CD14-positive monocyte (primary cell): ENCODE measurements around the gene PCNA. TPM values are rescaled to one million over a fixed set of nuclear protein-coding genes. Genes with fewer than 3 reads are reported as not detected.
A peak's percentile ranks its signal among the peaks of the same experiment; 100 is the strongest.

Experiments
- DNase-seq, 3 donors: peaks; one replicate each; pipeline ENCODE4 v3.0.0-alpha.2; 2011 to 2022
- H2AFZ ChIP-seq: 2 replicates; pipeline ENCODE4 v1.6.0; 2012; ENCODE audit warnings: mild to moderate bottlenecking, low read depth, low read length, inconsistent platforms; ENCODE audit not compliant: insufficient read depth, poor library complexity, severe bottlenecking
- H3K27ac ChIP-seq, 2 donors: 1 replicate in 1 of 2; 2 replicates in 1 of 2; pipeline ENCODE4 v1.5.1; 2012 to 2013; ENCODE audit warnings: low read length in 2 of 2, control low read depth in 1 of 2, inconsistent platforms in 1 of 2, low read depth in 1 of 2, mild to moderate bottlenecking in 1 of 2
- H3K27me3 ChIP-seq, 2 donors: one replicate each; pipeline versions ENCODE4 v1.6.0 to v1.6.1; 2011 to 2013; ENCODE audit warnings: low read length in 2 of 2; ENCODE audit not compliant: control insufficient read depth in 2 of 2, insufficient read depth in 2 of 2
- H3K36me3 ChIP-seq, 2 donors: replicated peaks in 1 of 2; 1 replicate in 1 of 2; 2 replicates in 1 of 2; pipeline versions ENCODE4 v1.5.1 to v1.6.1; 2012 to 2013; ENCODE audit warnings: low read length in 2 of 2, control low read depth in 1 of 2, inconsistent platforms in 1 of 2, mild to moderate bottlenecking in 1 of 2; ENCODE audit not compliant: insufficient read depth in 2 of 2, control insufficient read depth in 1 of 2
- H3K4me1 ChIP-seq, 2 donors: 1 replicate in 1 of 2; 2 replicates in 1 of 2; pipeline versions ENCODE4 v1.5.1 to v1.6.1; 2012 to 2013; ENCODE audit warnings: low read length in 2 of 2, control low read depth in 1 of 2, inconsistent platforms in 1 of 2, mild to moderate bottlenecking in 1 of 2, moderate library complexity in 1 of 2; ENCODE audit not compliant: insufficient read depth in 2 of 2, control insufficient read depth in 1 of 2
- H3K4me2 ChIP-seq: replicated peaks from 2 replicates; pipeline ENCODE3; 2012; ENCODE audit warnings: low read length, moderate library complexity, mild to moderate bottlenecking; ENCODE audit not compliant: poor library complexity, severe bottlenecking; ENCODE audit errors: extremely low read depth
- H3K4me3 ChIP-seq, 3 experiments: fragments of 200-600 bp in 1 of 3; sonication (generic) in 1 of 3; replicated peaks in 1 of 3; 1 replicate in 2 of 3; 2 replicates in 1 of 3; pipeline ENCODE4 v1.5.1; 2011 to 2013; ENCODE audit warnings: low read length in 3 of 3, mild to moderate bottlenecking in 3 of 3, control low read depth in 2 of 3, low read depth in 2 of 3, inconsistent platforms in 1 of 3, moderate library complexity in 1 of 3
- H3K79me2 ChIP-seq: 2 replicates; pipeline ENCODE4 v1.6.0; 2012; ENCODE audit warnings: mild to moderate bottlenecking, control low read depth, inconsistent platforms, low read length, moderate library complexity; ENCODE audit not compliant: insufficient read depth
- H3K9ac ChIP-seq: 2 replicates; pipeline ENCODE4 v1.6.0; 2017; ENCODE audit warnings: low read length, mild to moderate bottlenecking; ENCODE audit not compliant: insufficient read depth, poor library complexity, severe bottlenecking
- H3K9me3 ChIP-seq, 2 donors: replicated peaks in 1 of 2; 1 replicate in 1 of 2; 2 replicates in 1 of 2; pipeline versions ENCODE4 v1.5.1 to v1.6.1; 2012 to 2013; ENCODE audit warnings: low read length in 2 of 2, control low read depth in 1 of 2; ENCODE audit not compliant: control insufficient read depth in 1 of 2, insufficient read depth in 1 of 2
- H4K20me1 ChIP-seq: 2 replicates; pipeline ENCODE4 v1.6.0; 2012; ENCODE audit warnings: mild to moderate bottlenecking, low read length, control low read depth, moderate library complexity; ENCODE audit not compliant: insufficient read depth
- H3K27ac Mint-ChIP-seq, 7 donors: one replicate each; pipeline ENCODE4 v1.8.0; 2020; ENCODE audit warnings: mild to moderate bottlenecking in 7 of 7, mixed read lengths in 7 of 7, moderate library complexity in 6 of 7, inconsistent platforms in 2 of 7
- H3K27me3 Mint-ChIP-seq, 3 donors: one replicate each; pipeline ENCODE4 v1.8.0; 2021 to 2022; ENCODE audit warnings: low read depth in 3 of 3, mild to moderate bottlenecking in 3 of 3, mixed read lengths in 3 of 3, moderate library complexity in 3 of 3, inconsistent platforms in 1 of 3
- H3K36me3 Mint-ChIP-seq, 2 donors: one replicate each; pipeline ENCODE4 v1.8.0; 2020; ENCODE audit warnings: mixed read lengths in 2 of 2, inconsistent platforms in 1 of 2, mild to moderate bottlenecking in 1 of 2
- H3K4me1 Mint-ChIP-seq: one replicate; pipeline ENCODE4 v1.8.0; 2020; ENCODE audit warnings: mild to moderate bottlenecking, mixed read lengths
- H3K4me3 Mint-ChIP-seq, 2 donors: one replicate each; pipeline ENCODE4 v1.8.0; 2020; ENCODE audit warnings: mild to moderate bottlenecking in 2 of 2, mixed read lengths in 2 of 2, moderate library complexity in 1 of 2
- H3K9me3 Mint-ChIP-seq, 7 donors: one replicate each; pipeline ENCODE4 v1.8.0; 2020 to 2022; ENCODE audit warnings: mixed read lengths in 7 of 7, mild to moderate bottlenecking in 6 of 7, moderate library complexity in 6 of 7, inconsistent platforms in 2 of 7
- WGBS: methylation state at CpG from one replicate; pipeline ENCODE4 v1.1.5; 2013; ENCODE audit warnings: missing lambda C conversion rate; ENCODE audit not compliant: insufficient coverage; 5-methylcytosine and 5-hydroxymethylcytosine counted together
- intact Hi-C, 2 donors: fragments of 100-400 bp; cut with micrococcal nuclease; formaldehyde crosslinking; loops; one replicate each; pipeline versions ENCODE4 v1.15.0 to v1.15.1; 2023
- polyA plus RNA-seq, 3 donors: library from polyadenylated mRNA; depleted of rRNA in 1 of 3; unstranded in 2 of 3; stranded (reverse) in 1 of 3; fragments of 300-500 nt in 2 of 3; fragments of >200 nt in 1 of 3; fragmentation: Illumina TruSeq in 2 of 3; gene quantifications; 1 replicate in 2 of 3; 2 replicates in 1 of 3; pipeline ENCODE4 v1.2.3, GENCODE V29; 2012 to 2021
- TF ChIP-seq, protein P1 (sequence below): fragments of 200-600 bp; IDR thresholded peaks from one replicate; pipeline ENCODE4 v1.8.0; 2022; ENCODE audit warnings: antibody characterized with exemption, mild to moderate bottlenecking

Gene PCNA
- polyA plus RNA-seq, 3 donors, result 27.9 to 35.0 (median 30.8) TPM

DNA sequence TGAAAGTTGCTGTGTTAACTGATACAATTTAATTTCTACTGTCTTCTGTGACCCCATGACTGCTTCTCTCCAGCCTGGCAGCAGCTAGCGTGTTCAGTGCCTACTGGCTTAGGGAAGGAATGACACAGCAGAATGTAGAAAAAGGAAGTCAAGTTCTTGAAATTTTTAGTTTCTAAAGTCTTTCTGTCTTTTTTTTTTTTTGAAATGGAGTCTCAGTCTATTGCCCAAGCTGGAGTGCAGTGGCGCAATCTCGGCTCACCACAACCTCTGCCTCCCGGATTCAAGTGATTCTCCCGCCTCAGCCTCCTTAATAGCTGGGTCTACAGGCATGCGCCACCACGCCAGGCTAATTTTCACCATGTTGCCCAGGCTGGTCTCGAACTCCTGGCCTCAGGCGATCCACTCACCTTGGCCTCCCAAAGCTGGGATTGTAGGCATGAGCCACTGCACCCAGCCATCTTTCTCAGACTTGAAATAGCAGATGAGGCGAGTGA lies 39.3 kb downstream of the PCNA start:
- peak overlapping the region; percentile 56 for H3K4me2 ChIP-seq
- TF ChIP-seq, protein P1, sequence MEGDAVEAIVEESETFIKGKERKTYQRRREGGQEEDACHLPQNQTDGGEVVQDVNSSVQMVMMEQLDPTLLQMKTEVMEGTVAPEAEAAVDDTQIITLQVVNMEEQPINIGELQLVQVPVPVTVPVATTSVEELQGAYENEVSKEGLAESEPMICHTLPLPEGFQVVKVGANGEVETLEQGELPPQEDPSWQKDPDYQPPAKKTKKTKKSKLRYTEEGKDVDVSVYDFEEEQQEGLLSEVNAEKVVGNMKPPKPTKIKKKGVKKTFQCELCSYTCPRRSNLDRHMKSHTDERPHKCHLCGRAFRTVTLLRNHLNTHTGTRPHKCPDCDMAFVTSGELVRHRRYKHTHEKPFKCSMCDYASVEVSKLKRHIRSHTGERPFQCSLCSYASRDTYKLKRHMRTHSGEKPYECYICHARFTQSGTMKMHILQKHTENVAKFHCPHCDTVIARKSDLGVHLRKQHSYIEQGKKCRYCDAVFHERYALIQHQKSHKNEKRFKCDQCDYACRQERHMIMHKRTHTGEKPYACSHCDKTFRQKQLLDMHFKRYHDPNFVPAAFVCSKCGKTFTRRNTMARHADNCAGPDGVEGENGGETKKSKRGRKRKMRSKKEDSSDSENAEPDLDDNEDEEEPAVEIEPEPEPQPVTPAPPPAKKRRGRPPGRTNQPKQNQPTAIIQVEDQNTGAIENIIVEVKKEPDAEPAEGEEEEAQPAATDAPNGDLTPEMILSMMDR, result no peak
- H3K79me2 ChIP-seq, result no peaks in the 10 kb centered on the region
- peaks cover 0 to 2% of the 10 kb centered on the region in 2 donors for H3K36me3 Mint-ChIP-seq
- no peaks in the 10 kb centered on the region for H3K9me3 ChIP-seq
- H3K36me3 ChIP-seq, result no peaks in the 10 kb centered on the region
- H3K27me3 ChIP-seq, result no peaks in the 10 kb centered on the region
- peak overlapping the region; percentile 93 to 97 for H3K27ac ChIP-seq
- H3K9me3 Mint-ChIP-seq, result peaks cover 0 to 5% (median 0%) of the 10 kb centered on the region in 7 donors
- H3K27me3 Mint-ChIP-seq, result no peaks in the 10 kb centered on the region
- WGBS, result 25% methylated on average over 7 of the region's 10 CpGs
- H3K4me1 ChIP-seq, result peaks cover 68 to 77% of the 10 kb centered on the region in 2 donors
- H3K9ac ChIP-seq, result peak overlapping the region; percentile 55
- no peaks in the 10 kb centered on the region for H4K20me1 ChIP-seq
- H3K4me3 Mint-ChIP-seq, result peak overlapping the region; percentile 40 to 43
- H3K4me3 ChIP-seq, result peak overlapping the region in 1 of 3 experiments; percentile 34
- H3K27ac Mint-ChIP-seq, result peak overlapping the region; percentile 97 to 99 (median 98)
- H2AFZ ChIP-seq, result no peak overlapping the region
- intact Hi-C loops, result loop anchor here (1.0 to 10.0 kb wide), 3 partner anchors 14 to 266 kb away; no protein-coding TSS in a partner anchor
- peaks cover 71% of the 10 kb centered on the region for H3K4me1 Mint-ChIP-seq
- peak; percentile 94 to 97 (median 95) for DNase-seq

- 0% methylated on average over 2 of the region's 11 CpGs for WGBS
- intact Hi-C loops, result no loop called here
- Histone ChIP-seq H3K27me3 (no peaks in the 10 kb centered on the region), H3K9ac (peak overlapping the region; percentile 64), H3K36me3 (no peaks in the 10 kb centered on the region), H3K4me3 (peak overlapping the region; percentile 19 to 70 (median 43)), H3K4me2 (peak overlapping the region; percentile 63), H3K9me3 (no peaks in the 10 kb centered on the region), H3K79me2 (no peaks in the 10 kb centered on the region), H4K20me1 (no peaks in the 10 kb centered on the region), H3K27ac (peak overlapping the region; percentile 93 to 97), H2AFZ (peak overlapping the region; percentile 67), H3K4me1 (peaks cover 75 to 85% of the 10 kb centered on the region in 2 donors)
- Mint-ChIP-seq H3K9me3 (peaks cover 0 to 5% (median 0%) of the 10 kb centered on the region in 7 donors), H3K4me3 (peak overlapping the region; percentile 37 to 86), H3K36me3 (no peaks in the 10 kb centered on the region), H3K4me1 (peaks cover 67% of the 10 kb centered on the region), H3K27ac (peak overlapping the region; percentile 97 to 99 (median 98)), H3K27me3 (no peaks in the 10 kb centered on the region)
- DNase-seq, result peak; percentile 94 to 98 (median 98)
- TF ChIP-seq, protein P1, result no peak
These were observed 41.3 kb downstream of the PCNA start for GRCh38 chr20:5078399-5078958.
